Kidney glomerular epithelial cell (primary cell): ENCODE data around the gene RPS27A.
A peak's percentile ranks its signal among the peaks of the same experiment; 100 is the strongest.
"Not testable (repeated sequence)": the region's sequence is repeated elsewhere in the genome, so short reads cannot be mapped to it uniquely, and the experiment has no call there.

Source experiments
- DNase-seq: peaks from one replicate; lab custom pipeline; 2025; lab: John Stamatoyannopoulos, UW

The RPS27A gene

DNA sequence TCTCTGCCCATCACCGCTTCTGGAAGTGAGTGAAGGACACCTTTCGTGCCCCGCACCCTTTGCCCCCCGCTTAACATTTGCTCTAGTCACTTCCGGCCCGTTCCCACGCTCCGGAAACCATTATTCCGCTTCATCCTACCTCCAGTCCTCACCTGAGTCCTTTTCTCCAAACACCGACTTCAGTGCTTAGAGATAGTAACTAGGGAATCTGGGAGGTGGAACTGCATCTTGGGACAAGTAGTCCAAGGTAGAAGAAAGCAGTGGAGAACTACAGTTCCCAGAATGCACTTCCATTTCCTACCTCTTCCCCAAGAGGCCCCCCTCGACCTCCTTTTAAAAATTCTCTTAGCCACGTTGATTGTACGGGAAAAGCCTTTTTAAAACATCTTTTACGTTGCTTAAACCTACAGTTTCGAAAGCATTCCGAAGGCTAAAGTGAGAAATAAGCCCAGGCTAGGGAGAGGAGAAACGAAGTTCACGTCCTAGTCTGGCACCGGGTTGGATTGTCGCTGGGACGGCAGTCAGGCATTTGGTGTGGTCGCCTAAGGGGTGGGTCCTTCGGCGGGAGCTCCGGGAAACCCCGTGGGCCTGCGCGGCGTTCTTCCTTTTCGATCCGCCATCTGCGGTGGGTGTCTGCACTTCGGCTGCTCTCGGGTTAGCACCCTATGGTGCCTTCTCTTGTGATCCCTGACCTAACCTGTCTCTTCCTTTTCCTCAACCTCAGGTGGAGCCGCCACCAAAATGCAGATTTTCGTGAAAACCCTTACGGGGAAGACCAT is at the start of gene RPS27A, which contains the start of gene CLHC1:
TSS of gene RPS27A (plus strand) at position 605 of the 779 bp plus-strand sequence. CDS start at position 742, 137 bp downstream.
TSS of gene CLHC1 (minus strand) at position 210 of the 779 bp plus-strand sequence. CDS start 9,882 bp downstream, outside the sequence.
- peak; percentile 98 for DNase-seq

DNA sequence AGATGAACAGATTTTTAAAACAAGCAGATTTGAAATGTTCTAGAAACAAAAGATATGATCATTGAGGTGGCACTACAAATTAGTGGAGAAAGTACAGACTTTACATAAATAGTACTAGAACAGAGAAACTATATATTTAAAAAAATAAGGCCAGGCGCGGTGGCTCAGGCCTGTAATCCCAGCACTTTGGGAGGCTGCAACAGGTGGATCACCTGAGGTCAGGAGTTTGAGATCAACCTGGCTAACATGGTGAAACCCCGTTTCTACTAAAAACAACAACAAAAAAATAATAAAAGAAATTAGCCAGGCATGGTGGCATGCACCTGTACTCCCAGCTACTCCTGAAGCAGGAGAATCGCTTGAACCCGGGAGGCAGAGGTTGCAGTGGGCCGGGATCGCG is 45.7 kb upstream of the RPS27A start:
- DNase-seq: not testable (repeated sequence)

DNA sequence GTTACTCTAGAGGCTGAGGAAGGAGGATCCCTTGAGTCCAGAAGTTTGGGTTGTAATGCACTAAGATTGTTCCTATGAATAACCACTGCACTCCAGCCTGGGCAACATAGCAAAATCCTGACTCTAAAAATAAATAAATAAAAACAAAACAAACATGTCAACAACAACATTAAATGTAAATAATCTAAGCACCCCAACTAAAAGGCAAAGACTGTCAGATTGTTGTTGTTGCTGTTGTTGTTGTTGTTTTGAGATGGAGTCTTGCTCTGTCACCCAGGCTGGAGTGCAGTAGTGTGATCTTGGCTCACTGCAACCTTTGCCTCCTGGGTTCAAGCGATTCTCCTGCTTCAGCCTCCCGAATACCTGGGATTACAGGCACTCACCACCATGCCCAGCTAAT is 40.6 kb upstream of the RPS27A start:
- DNase-seq: not testable (repeated sequence)

DNA sequence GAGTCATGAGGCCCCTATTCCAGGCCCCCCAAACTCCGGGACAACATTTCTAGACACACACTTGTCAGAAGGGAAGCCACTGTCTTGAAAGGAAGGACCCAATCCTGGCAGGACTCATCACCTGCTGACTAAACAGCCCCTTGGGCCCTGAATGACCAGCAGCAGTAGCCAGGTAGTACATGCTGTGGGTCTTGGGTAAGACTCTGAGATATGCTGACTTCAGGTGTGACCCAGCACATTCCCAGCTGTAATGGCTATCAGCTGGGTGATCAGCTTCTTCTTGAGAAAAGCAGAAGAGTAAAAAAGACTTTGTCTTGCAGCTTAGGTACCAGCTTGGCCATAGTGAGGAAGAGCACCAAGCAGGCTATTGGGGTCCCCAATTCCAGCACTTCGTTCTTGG is 36.0 kb upstream of the RPS27A start:
- DNase-seq: no peak

DNA sequence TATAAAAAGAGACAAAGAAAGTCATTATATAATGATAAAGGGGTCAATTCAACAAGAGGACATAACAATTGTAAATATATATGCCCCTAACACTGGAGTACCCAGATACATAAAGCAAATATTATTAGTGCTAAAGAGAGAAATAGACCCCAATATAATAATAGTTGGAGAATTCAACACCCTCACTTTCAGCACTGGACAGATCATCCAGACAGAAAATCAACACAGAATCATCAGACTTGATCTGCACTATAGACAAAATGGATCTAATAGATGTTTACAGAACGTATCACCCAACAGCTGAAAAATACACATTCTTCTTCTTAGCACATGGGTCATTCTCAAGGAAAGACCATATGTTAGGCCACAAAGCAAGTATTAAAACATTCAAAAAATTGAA is 32.1 kb upstream of the RPS27A start:
- no peak for DNase-seq

DNA sequence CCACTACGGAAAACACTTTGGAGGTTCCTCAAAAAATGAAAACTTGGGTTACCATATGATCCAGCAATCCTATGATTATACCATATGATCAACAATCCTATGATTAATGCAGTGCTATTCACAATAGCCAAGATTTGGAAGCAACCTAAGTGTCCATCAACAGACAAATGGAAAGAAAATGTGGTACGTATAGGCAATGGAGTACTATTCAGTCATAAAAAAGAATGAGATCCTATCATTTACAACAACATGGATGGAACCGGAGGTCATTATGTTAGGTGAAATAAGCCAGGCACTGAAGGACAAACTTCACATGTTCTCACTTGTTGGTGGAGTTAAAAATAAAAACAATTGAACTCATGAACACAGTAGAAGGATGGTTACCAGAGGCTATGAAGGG is 28.0 kb upstream of the RPS27A start:
- DNase-seq: no peak

DNA sequence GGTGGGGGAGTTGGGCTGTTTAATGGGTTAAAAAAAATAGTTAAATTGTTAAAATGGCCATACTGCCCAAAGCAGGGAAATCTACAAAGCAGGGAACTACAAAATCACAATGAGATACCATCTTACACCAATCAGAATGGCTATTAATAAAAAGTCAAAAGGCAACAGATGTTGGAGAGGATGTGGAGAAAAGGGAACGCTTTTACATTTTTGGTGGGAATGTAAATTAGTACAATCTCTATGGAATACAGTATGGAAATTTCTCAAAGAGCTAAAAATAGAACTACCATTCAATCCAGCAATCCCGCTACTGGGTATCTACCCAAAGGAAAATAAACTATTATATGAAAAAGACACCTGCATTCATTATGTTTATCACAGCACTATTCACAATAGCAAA is 27.5 kb upstream of the RPS27A start:
- no peak for DNase-seq

DNA sequence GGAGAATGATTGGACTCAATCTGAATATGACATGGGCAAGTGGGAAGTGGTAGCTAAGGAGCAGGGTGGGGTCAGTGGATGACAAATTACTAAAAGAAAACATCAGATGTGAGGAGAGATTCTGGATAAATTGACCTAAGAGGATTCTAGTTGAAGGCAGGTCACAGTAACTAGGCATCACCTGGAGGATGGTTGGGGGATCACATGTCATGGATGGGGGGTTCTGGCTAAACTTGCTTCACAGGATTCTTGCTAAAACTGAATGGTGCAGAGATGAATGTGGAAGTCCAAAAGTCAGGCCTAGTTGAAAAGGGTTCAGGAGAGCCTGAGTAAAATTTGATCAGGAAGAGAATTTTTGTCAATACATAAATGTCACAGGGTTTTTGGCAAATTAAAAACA is 18.7 kb upstream of the RPS27A start:
- no peak for DNase-seq

DNA sequence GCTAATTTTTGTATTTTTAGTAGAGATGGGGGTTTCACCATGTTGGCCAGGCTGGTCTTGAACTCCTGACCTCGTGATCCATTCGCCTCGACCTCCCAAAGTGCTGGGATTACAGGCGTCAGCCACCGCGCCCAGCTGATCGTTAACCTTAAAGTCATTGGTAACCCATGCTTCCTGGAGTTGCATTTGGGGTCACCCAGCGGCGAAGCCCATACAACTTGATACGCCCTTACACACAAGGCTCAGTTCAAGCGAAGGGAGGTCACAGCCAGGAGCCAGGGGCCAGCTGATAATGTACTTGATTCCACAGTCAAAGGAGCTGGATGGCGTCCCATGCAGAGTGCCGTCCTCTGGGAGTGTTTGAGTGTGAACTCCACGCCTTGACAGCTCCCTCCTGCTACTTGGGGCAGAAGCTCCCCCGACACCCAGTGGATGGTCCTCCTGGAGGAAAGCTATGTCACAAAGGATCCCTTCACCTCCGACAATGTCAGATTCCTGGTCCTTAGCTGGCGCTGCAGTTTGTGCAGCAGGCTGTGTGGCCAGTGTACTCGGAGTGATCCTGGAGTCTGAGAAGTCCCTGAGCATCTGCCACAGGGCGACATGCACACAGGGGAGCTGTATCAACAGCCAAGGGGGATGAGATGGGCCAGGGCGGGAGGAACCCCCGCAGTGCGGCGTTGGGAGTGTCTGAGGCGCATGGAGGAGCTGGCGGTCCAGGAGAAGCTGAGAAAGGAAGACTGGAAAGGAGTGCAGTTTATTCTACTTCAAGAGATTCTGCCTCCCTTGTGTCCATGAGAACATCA is 8.3 kb upstream of the RPS27A start:
- no peak for DNase-seq

DNA sequence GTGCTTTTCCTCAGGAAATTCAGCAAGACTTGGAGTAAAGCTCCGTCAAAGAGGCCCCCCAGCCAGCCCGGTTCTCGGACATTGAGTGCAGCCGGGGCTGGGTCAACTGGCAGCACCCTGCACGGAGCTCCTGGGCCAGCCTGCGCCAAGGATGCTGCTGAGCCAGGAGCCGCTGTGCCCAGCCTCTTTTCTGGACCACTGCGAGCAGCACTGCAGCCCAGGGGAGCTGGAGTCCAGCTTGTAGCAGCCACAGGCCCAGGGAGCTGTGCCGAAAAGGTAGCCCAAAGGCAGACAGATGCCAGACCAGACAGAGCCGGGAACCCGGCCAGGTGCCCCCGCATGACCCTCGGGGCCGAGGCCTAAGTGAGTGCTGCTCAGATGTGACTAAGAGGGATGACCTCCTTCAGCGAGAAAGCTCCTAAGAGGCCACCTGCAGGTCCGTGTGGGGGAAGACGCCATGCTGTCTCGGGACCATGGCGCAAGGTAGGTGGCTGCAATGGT is 7.7 kb upstream of the RPS27A start:
- no peak for DNase-seq

DNA sequence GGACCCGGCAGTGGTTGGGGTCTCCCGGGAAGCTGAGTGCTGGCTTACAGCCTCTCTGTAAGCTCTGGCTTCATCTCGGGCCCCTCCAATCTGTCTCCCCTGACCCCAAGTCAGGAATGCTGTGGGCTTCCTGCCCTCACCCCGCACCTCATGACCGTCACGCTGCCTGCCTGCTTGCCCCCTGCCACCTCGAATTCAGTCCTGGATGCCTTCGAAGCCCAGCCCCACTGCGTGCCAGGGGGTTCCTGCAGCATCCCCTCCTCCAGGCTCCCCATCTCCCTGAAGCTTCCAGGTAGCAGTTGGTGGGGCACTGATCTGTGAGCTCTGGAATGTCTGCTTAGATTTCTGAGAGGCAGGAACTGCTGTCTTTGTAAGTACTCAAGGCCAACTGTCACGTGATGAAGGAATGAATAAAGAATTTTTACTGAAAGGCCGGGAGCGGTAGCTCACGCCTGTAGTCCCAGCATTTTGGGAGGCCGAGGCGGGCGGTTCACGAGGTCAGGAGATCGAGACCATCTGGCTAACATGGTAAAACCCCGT is 6.9 kb upstream of the RPS27A start:
- no peak for DNase-seq

DNA sequence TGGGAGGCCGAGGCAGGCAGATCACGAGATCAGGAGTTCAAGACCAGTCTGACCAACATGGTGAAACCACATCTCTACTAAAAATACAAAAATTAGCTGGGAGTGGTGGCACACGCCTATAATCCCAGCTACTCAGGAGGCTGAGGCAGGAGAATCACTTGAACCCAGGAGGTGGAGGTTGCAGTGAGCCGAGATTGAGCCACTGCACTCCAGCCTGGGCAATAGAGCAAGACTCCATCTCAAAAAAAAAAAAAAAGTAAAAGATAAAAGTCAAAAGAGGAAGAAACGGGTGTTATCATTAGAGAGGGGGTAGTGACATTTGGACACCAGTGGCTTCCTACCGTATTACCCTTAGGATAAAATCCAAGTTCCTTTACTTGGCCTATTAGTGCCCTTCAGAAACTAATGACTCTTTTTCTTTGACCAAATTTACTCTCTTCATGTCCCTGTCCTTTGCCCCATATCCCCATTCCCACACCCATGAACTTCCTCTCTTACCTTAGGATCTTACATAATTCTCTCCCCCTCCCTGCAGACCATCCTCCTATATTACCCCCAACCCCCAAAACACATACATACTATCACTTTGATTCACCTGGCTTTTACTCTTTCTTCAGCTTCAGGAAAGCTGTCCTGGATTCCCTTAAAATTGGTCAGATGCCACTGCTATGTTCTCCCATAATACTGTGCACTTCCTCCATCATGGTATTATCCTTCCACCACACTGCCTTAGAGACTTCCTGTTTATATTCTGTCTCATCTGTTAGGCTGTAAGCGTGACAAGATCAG is 4.9 kb upstream of the RPS27A start:
- DNase-seq: not testable (repeated sequence)

DNA sequence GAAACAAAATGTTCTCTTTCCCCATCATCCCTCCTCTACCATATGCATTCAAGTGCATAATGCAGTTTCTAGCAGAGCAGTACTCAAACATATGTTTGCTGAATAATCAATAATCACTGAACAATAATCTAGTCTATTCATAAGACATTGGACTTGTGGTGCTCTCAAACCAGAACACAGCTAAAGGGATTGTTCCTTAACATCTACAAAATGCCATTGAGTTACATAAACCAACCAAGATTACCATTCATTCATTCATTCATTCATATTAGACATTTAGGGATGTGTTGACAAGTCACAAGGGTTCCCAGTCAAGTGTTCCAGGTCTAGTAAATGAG is 4.3 kb upstream of the RPS27A start:
- DNase-seq: no peak

DNA sequence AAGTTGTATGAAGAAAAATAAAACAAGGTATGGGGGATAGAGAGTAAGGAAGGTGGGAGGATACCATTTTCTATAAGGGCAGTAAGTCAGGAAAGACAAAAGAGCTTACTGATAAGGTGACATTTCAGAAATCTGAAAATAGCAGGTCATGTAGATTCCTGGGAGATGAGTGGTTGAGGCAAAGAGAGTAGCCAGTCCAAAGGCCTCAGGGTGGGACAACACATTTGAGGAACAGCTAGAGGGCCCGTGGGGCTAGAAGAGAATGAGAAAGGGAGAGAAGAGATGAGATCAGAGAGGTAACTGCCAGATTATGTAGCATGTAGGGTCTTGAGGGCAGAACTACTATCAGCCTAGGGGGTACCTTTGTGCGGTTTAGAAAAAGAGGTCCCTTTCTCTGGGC is 3.3 kb upstream of the RPS27A start:
- no peak for DNase-seq

DNA sequence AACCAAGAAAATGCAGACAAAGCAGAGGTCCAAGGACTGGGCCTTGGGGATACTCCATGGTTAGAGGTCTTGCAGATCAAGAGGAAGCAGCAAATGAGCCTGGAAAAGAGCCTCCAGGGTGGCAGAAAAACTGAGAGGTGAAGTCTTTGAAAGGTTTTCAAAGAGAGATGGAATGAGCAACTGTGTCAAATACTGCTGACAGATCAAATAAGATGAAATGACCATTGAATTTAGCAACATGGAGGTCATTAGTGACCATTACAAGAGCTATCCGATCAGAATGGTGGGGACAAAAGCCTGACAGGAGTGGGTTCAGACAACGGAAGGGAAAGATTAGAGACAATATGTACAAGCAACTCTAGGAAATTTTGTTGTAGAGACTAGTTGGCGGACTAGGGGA is 1.9 kb upstream of the RPS27A start:
- DNase-seq: no peak

DNA sequence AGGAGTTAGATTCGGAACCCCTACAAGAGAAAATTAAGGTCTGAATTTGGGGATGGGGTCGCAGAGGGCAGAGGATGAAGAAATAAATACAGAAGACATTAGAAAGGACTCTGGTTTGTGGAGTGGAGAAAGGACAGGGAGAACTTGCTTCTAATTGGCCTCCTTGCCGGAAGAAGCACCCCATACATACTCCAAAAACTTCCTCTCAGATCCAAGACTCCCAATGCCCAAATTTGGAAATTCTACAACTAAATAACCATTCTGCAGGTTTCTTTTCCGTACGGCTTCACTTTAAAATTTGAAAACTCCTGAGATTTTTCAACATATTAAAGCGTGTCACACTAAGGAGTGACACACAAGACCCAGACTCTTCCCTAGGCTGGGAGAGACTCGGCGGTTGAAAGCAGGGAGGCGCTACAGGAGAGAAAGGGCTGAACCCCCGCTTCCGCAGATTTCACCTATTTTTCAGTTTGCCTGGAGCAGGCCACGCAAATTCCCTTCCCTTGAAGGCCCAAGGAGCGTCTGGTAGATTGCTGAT is 873 bp upstream of the RPS27A start:
- DNase-seq: peak; percentile 67

DNA sequence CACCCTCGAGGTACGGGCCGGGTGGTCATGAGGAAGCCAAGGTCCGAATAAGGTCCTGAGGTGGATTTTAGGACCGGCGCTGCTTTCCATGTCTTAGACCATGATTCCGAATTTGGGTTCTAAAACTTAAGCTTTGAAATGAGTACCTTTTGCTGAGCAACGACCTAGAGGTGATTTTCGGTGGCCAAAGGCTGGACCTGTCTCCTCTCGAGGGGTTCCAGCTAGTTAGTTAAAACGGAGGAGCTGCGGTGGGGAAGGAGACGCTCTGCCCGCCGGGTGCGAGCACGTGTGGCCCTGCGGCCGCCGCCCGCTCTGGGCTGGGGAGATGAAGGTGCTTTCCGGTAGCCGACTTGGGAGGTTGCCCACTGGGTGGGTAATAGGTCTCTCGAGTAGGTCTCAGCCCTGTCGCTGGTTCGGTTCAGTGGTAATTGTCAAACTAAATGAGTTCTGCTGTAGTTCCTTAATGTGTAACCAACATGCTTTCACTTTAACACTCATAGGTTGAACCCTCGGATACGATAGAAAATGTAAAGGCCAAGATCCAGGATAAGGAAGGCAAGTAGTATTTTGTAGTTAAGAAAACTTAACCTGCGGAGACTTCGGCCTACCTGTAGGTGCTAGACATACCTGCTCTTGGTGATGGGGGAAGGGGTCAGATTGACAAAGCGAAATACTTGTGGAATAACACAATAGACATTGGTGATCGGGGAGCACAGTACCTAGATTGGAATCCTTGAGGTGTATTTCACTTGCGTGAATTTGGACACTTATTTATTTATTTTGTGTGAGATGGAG is 572 bp downstream of the RPS27A start:
- DNase-seq: no peak

DNA sequence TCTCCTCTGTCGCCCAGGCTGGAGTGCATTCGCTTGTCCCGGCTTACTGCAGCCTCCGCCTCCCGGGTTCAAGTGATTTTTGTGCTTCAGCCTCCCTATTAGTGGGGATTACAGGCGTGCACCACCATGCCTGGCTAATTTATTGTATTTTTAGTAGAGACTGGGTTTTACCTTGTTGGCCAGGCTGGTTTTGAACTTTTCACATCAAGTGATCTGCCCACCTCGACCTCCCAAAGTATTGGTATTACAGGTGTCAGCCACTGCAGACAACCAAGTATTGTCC is 1.1 kb downstream of the RPS27A start:
- DNase-seq: no peak

DNA sequence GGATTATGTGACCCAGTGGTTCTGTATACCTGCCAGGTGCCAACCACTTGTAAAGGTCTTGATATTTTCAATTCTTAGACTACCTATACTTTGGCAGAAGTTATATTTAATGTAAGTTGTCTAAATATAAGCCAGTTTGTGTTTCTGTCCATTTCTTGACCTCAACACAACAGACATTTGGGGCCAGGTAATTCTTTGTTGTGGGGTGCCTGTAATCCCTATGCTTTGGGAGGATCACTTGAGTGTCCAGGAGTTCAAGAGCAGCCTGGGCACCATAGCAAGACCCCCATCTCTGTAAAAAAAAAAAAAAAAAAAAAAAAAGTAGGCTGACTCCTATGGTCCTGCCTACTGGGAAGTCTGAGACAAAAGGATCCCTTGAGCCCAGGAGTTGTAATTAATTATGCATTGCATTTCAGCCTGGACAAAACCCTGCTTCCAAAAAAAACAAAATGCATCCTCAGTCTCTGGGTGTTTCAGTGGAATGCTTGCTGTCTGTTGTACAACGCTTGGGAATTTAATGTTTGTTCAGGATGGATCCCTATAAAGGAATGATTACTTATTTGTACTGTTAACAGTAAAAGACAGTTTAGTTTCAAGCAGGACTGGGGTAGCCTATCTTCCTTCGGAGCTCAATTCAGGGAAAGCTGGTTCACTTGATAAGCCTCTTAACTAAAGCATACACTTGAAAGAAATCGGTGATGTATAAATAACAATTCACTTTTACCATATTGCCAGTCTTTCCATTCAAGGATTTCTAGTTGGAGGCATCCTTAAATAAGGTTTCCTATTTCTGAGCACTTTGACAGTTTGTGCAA is 3.4 kb downstream of the RPS27A start:
- DNase-seq: no peak

DNA sequence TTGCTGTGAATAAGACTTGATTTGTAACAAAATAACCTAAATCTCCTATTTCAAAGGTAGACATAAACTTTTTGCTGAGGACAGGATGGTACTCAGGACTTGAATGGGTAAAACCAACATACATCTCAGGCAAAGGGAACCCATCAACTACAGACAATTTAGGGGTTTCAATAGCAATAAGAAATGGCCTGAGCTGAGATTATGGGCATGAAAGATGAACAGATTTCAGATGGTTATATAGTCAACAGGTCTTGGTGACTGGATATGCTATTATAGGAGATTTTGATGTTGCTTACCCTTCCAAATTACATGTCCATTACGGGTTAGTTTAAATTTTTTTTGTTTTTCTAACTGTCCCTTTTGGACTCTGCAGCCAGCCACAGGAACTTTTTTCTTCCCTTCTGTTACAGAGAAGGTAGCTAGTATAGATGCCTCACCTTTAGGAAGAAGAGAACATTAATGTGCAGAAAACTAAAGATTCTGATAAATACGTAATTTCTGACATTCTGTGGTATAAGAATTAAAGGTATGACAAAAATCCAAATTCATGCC is 4.6 kb downstream of the RPS27A start:
- no peak for DNase-seq
